ENCODE data around the gene SPTB. TPM values are rescaled to one million over a fixed set of nuclear protein-coding genes. Genes with fewer than 3 reads are reported as not detected.
"Not testable (repeated sequence)": the region's sequence is repeated elsewhere in the genome, so short reads cannot be mapped to it uniquely, and the experiment has no call there.

The SPTB gene
- total RNA-seq, 2 experiments from 2014 or later, result 0.17 to 0.19 TPM

- CTCF ChIA-PET, result interaction anchor here (1.0 kb wide), 1 partner anchor 61 kb away, joined by 3 read pairs; no protein-coding TSS in a partner anchor
These were observed 48.7 kb downstream of the SPTB start for GRCh38 chr14:64830961-64831360.

DNA sequence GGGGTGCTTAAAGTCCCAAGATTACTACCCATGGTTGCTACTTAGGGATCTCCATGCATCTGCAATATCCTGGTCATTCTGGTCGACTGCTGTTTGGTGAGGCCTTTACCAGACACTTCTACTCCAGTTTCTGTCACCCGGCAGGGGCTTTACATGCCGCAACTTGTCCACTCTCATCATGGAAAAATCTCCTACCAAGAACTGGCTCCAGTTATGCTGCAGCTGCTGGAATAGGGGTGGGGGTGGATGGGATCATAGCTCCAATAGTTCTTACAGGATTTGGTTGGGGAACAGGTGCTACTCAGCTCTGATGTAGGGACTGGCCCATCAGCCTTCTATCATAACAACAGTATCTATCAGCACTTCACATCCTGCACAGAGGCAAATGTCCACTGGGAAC, 51.6 kb downstream of the SPTB start:
- ChIA-PET POLR2A (no interaction called here), CTCF (no interaction called here)

More at GRCh38 chr14:64830961-64831360, 48.7 kb downstream of the SPTB start:
- POLR2A ChIA-PET, result no interaction called here

GRCh38 chr14:64826845-64827244, 52.9 kb downstream of the SPTB start:
- CTCF ChIA-PET, result interaction anchor here (4.8 kb wide), 1 partner anchor 65 kb away, joined by 57 read pairs; no protein-coding TSS in a partner anchor
- POLR2A ChIA-PET, result no interaction called here

GRCh38 chr14:64826333-64826732, 53.4 kb downstream of the SPTB start:
- CTCF ChIA-PET, result interaction anchor here (4.8 kb wide), 1 partner anchor 65 kb away, joined by 57 read pairs; no protein-coding TSS in a partner anchor
- POLR2A ChIA-PET, result no interaction called here

GRCh38 chr14:64825509-64825908, 54.2 kb downstream of the SPTB start:
- CTCF ChIA-PET, result interaction anchor here (4.8 kb wide), 1 partner anchor 66 kb away, joined by 57 read pairs; no protein-coding TSS in a partner anchor
- POLR2A ChIA-PET, result no interaction called here

DNA sequence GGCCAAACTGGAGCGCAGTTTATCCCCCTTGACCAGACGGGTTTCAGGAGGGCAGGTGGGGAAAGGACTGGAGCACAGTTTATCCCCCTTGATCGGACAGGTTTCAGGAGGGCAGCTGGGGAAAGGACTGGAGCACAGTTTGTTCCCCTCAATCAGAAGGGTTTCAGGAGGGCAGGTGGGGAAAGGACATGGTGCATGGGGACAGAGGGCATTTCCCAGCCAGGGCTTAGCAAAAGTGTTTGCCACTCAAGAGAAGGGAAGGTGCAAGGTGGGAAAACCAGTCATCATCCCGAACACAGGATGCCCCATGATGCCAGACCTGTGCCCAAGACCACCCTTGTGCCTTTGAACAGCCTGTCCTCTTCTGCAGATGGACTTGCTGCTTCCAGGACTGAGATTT, 54.7 kb downstream of the SPTB start:
- ChIA-PET POLR2A (no interaction called here), CTCF (interaction anchor here (1.5 to 4.8 kb wide), 2 partner anchors 54 to 66 kb away, joined by 3 to 57 read pairs; partner anchors contain the start of gene SPTB)

- ChIA-PET CTCF (interaction anchor here (0.8 to 4.8 kb wide), 9 partner anchors 20 to 162 kb away, joined by 3 to 57 read pairs (median 3); partner anchors contain the start of genes FNTB and SPTB), POLR2A (no interaction called here)
These were observed 55.2 kb downstream of the SPTB start for GRCh38 chr14:64824471-64824870.

DNA sequence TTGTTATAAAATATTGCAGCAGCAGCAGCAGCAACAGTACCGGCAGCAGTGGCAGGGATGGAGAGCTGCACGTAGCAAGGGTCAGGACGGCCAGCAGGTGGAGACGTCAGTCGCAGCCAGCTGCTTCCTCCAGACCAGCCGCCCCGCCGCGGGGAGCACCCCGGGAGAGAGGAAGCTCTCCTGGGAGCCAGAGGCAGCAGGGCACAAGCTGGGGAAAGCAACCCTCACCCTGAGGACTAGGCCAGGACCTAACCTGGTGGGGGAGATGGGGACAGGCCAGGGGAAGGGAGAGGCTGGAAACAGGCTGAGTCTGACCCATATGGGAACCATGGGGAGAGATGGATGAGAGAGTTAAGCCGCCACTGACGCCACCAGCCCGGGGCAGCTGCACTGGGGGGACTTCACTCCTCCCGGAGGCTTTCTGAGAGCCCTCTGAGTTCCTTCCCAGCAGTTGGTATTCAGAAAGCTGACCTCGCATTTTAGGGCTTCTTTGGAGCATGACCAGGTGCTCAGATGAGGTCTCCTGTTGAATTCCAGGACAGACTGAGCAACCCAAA, 56.3 kb downstream of the SPTB start:
- POLR2A ChIA-PET, result no interaction called here
- CTCF ChIA-PET, result interaction anchor here (0.7 to 4.8 kb wide), 22 partner anchors 9 to 163 kb away, joined by 3 to 57 read pairs (median 4); partner anchors contain the start of genes FNTB and SPTB

GRCh38 chr14:64821651-64822050, 58.1 kb downstream of the SPTB start:
- CTCF ChIA-PET, result interaction anchor here (1.0 kb wide), 1 partner anchor 70 kb away, joined by 3 read pairs; no protein-coding TSS in a partner anchor

DNA sequence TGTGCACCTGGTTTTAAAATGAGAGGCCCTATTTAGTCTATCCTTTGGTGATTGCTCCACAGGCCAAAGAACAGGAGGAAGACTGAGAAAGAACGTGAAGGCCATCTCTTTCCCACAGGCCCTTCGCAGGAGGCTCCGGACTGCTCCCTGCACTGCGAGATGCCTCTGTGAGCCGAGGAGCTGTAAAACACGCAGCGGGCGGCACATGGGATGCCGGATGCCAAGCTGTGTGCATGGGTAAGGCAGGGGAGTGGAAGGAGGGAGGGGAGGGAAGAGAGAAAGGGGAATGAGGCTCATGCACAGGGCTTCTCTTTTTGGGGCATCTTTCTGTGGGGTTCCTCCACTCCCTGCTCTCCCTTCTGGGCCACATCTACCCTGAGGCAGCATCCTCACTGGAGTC, 61.6 kb downstream of the SPTB start:
- POLR2A ChIA-PET, result no interaction called here
- CTCF ChIA-PET, result interaction anchor here (0.6 kb wide), 1 partner anchor 305 kb away, joined by 3 read pairs; no protein-coding TSS in a partner anchor

More at GRCh38 chr14:64821651-64822050, 58.1 kb downstream of the SPTB start:
- POLR2A ChIA-PET, result no interaction called here

GRCh38 chr14:64817631-64818030, 62.1 kb downstream of the SPTB start:
- ChIA-PET CTCF (no interaction called here), POLR2A (no interaction called here)

DNA sequence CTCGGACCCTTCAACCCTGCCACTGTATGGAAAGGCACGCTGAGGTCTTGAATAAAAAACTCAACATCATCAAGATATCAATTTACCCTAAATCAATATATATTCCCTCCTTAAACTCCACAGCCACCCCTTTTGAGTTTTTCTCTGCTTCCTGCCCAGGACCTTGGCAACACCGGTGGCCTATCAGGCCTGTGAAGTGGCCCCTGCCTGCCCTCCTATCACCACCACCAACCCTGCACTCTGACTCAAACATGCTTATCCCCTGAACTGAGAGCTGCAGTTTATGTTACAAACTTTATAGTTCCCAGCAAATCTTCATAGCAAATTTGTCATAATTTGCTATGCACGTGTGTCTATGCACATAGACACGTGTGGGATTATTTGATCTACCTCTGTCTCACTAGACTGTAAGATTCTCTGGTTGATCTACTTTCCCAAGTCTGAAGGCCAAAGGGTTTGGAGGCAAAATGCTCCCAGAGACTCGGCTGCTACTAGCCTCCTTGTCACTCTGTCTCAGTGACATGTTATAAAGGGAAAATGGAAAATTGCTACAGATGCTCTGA, 63.4 kb downstream of the SPTB start:
- POLR2A ChIA-PET, result no interaction called here
- CTCF ChIA-PET, result interaction anchor here (1.2 kb wide), 1 partner anchor 51 kb away, joined by 4 read pairs; no protein-coding TSS in a partner anchor

- CTCF ChIA-PET, result interaction anchor here (1.2 kb wide), 1 partner anchor 50 kb away, joined by 4 read pairs; no protein-coding TSS in a partner anchor
- POLR2A ChIA-PET, result no interaction called here
These were observed 64.5 kb downstream of the SPTB start for GRCh38 chr14:64815257-64815656.

DNA sequence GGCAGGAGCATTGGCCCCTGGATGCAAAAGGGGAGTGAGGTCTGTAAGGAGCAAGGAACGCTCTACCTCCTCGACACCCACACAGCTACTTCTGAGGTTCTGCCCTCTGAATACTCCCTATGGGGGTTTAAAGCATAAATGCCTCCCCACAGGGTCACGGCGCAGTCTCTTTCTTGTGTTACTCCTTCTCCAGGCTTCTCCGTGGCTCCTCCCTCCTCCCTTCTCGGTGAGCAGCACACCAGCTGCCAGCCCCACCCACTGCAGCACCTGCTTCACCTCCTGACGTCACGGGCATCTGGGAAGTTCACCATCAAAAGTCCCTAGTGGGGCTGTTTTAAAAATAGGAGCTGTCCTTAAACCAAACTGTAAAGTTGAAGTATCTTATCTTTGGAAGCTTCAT, 67.3 kb downstream of the SPTB start:
- CTCF ChIA-PET, result interaction anchor here (0.6 kb wide), 1 partner anchor 206 kb away, joined by 3 read pairs; no protein-coding TSS in a partner anchor
- POLR2A ChIA-PET, result no interaction called here

DNA sequence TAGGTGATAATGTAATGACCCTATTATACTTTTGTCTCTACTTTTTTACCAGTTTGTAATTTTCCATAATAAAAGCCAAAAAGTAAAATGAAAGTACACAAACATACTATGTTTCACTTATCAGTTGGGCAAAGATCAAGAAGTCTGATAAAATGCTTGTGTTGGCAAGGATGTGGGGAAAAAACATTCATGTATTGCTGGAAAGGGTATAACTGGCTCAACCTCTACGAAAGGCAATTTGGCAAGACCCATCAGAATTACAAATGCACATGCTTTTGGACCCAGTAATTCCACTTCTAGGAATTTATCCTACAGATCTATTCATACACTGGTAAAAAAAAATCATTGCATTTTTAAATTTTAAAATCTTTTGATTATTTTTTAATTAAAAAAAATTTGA, 68.0 kb downstream of the SPTB start:
- CTCF ChIA-PET, result no interaction called here

DNA sequence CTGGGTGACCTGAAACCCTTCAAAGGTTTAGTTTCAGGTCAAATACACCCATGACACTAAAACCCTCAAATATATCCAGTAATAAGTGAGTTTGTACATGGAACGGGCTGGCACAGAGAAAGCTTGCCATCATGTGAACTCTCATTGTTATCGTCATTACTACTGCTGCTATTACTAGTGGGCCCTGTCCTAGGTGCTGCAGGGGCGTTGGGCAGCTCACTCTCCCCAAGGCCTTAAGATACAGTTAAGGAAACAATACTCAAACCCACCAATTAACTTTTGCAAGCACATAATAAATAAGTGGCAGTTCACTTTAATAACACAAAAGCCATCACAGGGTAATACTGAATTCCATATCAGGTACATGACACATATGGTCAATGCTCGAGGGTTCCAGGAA, 71.3 kb downstream of the SPTB start:
- POLR2A ChIA-PET, result no interaction called here
- CTCF ChIA-PET, result no interaction called here

More for the DNA sequence above, 68.0 kb downstream of the SPTB start:
- POLR2A ChIA-PET, result no interaction called here

GRCh38 chr14:64807551-64807950, 72.2 kb downstream of the SPTB start:
- ChIA-PET POLR2A (no interaction called here), CTCF (no interaction called here)

- ChIA-PET POLR2A (no interaction called here), CTCF (no interaction called here)
These were observed 72.7 kb downstream of the SPTB start for GRCh38 chr14:64806862-64807495.

- CTCF ChIA-PET, result no interaction called here
These were observed 73.4 kb downstream of the SPTB start for GRCh38 chr14:64806202-64806861.

DNA sequence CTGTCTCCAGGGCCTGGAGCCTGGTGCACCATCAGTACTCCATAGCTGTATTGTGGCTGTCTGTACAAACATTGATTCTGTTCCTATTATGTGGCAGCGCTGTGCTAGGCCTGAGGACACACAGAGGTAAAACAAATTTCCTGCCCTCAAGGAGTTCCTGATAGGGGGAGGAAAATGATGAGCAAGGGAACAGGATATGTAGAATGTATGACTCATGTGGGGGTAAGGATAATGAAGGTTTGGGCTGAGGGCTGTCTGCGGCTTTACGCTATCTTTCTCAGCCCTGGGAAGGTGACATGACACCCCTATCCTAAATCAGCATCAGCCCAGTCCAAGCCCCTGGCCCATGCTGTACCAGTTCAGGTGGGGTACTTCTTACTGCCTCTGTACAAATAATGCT, 74.1 kb downstream of the SPTB start:
- CTCF ChIA-PET, POLR2A ChIA-PET: not testable (repeated sequence)

More at GRCh38 chr14:64806202-64806861, 73.4 kb downstream of the SPTB start:
- POLR2A ChIA-PET, result no interaction called here

Data from activated CD8-positive, alpha-beta memory T cell treated with anti-CD3 and anti-CD28 coated beads for 36 hours (primary cell).